DND-41 (cell line): ENCODE results near the gene JMJD1C.

ENCODE experiments used
- EZH2 ChIP-seq: IDR thresholded peaks from 3 replicates; pipeline ENCODE4 v1.6.1; 2012; ENCODE audit warnings: borderline replicate concordance, low read depth, mild to moderate bottlenecking, moderate library complexity, low read length, inconsistent platforms; ENCODE audit not compliant: severe bottlenecking
- TF ChIP-seq, protein P1 (sequence below): IDR thresholded peaks from 2 replicates; pipeline ENCODE4 v1.5.1; 2012; ENCODE audit warnings: borderline replicate concordance, low read length, moderate library complexity, mild to moderate bottlenecking; ENCODE audit not compliant: poor library complexity, severe bottlenecking; ENCODE audit errors: extremely low read depth

GRCh38 chr10:63260860-63261251 lies 204.9 kb downstream of the JMJD1C start:
- TF ChIP-seq, protein P1, sequence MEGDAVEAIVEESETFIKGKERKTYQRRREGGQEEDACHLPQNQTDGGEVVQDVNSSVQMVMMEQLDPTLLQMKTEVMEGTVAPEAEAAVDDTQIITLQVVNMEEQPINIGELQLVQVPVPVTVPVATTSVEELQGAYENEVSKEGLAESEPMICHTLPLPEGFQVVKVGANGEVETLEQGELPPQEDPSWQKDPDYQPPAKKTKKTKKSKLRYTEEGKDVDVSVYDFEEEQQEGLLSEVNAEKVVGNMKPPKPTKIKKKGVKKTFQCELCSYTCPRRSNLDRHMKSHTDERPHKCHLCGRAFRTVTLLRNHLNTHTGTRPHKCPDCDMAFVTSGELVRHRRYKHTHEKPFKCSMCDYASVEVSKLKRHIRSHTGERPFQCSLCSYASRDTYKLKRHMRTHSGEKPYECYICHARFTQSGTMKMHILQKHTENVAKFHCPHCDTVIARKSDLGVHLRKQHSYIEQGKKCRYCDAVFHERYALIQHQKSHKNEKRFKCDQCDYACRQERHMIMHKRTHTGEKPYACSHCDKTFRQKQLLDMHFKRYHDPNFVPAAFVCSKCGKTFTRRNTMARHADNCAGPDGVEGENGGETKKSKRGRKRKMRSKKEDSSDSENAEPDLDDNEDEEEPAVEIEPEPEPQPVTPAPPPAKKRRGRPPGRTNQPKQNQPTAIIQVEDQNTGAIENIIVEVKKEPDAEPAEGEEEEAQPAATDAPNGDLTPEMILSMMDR: no peak
- TF ChIP-seq EZH2: no peak
